Measurements from ENCODE around the gene ECI2.
A peak's percentile ranks its signal among the peaks of the same experiment; 100 is the strongest.
"Not testable (repeated sequence)": the region's sequence is repeated elsewhere in the genome, so short reads cannot be mapped to it uniquely, and the experiment has no call there.

Gene ECI2

DNA sequence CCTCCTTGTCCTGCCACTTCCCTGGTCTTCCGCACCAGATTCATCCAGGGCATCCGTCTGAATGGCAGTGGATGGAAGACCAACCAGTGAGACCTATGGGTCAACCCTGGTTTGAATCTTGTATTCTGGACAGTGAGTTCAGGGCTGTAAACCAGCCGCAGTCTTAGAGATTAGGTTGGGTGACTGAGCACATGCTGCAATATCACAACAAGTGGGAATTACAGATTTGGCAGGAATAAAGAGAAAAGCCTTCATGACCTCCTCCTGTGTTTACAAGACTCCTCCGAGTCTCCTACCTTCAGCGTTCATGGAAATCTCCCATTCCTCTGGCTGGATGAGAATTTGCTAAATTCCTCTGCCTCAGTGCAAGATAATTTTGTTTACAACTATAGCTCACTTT is 9.9 kb downstream of the ECI2 start:
- no peak overlapping the region for H3K27ac ChIP-seq
- no peak for DNase-seq
- TF ChIP-seq, protein P1, sequence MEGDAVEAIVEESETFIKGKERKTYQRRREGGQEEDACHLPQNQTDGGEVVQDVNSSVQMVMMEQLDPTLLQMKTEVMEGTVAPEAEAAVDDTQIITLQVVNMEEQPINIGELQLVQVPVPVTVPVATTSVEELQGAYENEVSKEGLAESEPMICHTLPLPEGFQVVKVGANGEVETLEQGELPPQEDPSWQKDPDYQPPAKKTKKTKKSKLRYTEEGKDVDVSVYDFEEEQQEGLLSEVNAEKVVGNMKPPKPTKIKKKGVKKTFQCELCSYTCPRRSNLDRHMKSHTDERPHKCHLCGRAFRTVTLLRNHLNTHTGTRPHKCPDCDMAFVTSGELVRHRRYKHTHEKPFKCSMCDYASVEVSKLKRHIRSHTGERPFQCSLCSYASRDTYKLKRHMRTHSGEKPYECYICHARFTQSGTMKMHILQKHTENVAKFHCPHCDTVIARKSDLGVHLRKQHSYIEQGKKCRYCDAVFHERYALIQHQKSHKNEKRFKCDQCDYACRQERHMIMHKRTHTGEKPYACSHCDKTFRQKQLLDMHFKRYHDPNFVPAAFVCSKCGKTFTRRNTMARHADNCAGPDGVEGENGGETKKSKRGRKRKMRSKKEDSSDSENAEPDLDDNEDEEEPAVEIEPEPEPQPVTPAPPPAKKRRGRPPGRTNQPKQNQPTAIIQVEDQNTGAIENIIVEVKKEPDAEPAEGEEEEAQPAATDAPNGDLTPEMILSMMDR (IDR thresholded peaks at IDR 0.05) = no peak
- H3K4me1 ChIP-seq = peaks cover 0 to 10% (median 3%) of the 10 kb centered on the region in 4 donors
- H3K4me3 ChIP-seq = no peak overlapping the region
- no peaks in the 10 kb centered on the region for H3K27me3 ChIP-seq
- intact Hi-C loops (cut with DNase I; ENCODE audit: low total_unique reads) = no loop called here
- no peaks in the 10 kb centered on the region for H3K9me3 ChIP-seq
- peaks cover 74 to 100% (median 95%) of the 10 kb centered on the region in 3 donors for H3K36me3 ChIP-seq

DNA sequence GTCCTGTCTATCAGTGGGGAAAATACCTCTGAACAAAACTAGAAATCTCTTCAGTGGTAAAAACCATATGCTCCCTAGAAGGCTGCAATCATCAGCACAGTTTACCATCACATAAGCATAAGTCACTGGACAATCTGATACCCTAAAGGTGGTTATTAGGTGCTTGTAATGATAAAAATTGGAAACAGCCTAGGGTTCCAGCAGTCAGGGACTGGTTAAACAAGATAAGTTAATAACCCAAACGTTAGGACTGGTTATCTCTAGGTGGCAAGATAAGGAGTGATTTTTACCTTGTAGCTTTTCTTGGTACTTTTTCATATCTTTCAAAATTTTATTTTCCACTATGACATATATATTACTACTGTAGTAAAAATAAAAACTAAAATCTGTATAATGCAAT is 11.0 kb downstream of the ECI2 start:
- intact Hi-C loops (cut with DNase I; ENCODE audit: low total_unique reads) = no loop called here
- peaks cover 74 to 100% (median 95%) of the 10 kb centered on the region in 3 donors for H3K36me3 ChIP-seq

DNA sequence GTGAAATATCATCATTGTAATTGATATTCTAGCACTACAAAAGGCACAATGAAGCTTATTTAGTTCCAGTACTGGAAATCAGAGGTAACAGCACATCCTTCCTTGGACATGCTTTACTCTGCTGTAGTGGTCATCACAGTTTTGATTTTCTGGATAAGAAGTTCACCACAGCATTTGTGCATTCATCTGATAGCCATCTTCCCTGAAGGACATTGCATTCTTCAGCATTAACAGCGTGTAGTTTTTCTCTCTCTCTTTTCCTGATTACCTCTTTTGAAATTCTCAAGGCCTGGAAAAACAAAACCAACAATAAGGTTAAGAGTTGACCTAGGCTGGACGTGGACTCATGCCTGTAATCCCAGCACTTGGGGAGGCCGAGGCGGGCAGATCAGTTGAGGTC is 19.6 kb downstream of the ECI2 start:
- Histone ChIP-seq H3K9me3 (peaks cover 0 to 11% (median 10%) of the 10 kb centered on the region in 3 donors), H3K4me1 (no peaks in the 10 kb centered on the region), H3K4me3 (no peak overlapping the region), H3K27me3 (no peaks in the 10 kb centered on the region), H3K27ac (no peak overlapping the region), H3K36me3 (peaks cover 60 to 67% (median 65%) of the 10 kb centered on the region in 3 donors)
- TF ChIP-seq, protein P1 (IDR thresholded peaks at IDR 0.05) = no peak
- no peak for DNase-seq
- intact Hi-C loops (cut with DNase I; ENCODE audit: low total_unique reads) = no loop called here

More for the DNA sequence above, 11.0 kb downstream of the ECI2 start:
- Histone ChIP-seq H3K27ac (no peak overlapping the region), H3K4me1 (peaks cover 0 to 10% (median 3%) of the 10 kb centered on the region in 4 donors), H3K9me3 (no peaks in the 10 kb centered on the region), H3K27me3 (no peaks in the 10 kb centered on the region), H3K4me3 (no peak overlapping the region)
- TF ChIP-seq, protein P1 (IDR thresholded peaks at IDR 0.05) = no peak
- no peak for DNase-seq

DNA sequence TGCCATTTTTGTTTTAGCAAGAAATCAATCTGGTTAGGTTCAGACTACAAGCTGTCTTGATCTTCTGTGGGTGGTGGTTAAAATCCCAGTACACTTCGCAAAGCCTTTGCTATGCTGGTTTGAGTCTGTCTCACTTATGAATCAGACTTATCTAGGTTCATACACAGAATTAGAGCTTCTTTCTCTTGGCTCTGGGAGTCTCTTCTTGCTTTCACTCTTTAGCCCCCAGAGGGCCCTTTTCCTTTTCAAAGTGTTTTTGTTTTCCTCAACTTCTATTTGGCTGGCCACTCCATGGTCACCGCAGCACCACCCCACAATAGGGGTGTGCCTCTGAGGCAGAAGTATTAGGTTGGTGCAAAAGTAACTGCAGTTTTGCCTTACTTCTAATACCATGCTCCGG is 21.3 kb downstream of the ECI2 start:
- no peak overlapping the region for H3K27ac ChIP-seq
- TF ChIP-seq, protein P1 (IDR thresholded peaks at IDR 0.05) = no peak
- H3K4me3 ChIP-seq = no peak overlapping the region
- DNase-seq = no peak
- no peaks in the 10 kb centered on the region for H3K27me3 ChIP-seq
- intact Hi-C loops (cut with DNase I; ENCODE audit: low total_unique reads) = no loop called here
- H3K36me3 ChIP-seq = peaks cover 44 to 51% (median 49%) of the 10 kb centered on the region in 3 donors
- peaks cover 0 to 10% (median 3%) of the 10 kb centered on the region in 4 donors for H3K4me1 ChIP-seq
- H3K9me3 ChIP-seq = peaks cover 0 to 11% (median 10%) of the 10 kb centered on the region in 3 donors

DNA sequence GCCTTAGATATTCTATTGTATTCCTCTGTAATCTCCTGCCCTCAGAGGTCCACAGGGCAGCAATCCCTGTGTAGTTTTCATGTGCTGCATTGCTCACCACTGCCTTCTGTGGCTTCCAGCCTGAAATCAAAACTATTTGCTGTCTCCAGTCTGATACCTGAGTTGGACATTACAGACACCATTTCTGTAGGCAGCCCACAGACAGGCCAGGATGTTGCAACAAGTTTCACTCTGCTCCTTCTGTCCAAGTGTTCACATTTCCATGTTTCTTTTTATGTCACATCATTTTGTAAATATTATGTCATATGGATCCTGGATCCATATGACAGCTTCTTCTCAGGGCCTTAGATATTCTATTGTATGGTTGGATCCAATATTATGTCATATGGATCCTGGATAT is 21.7 kb downstream of the ECI2 start:
- Histone ChIP-seq H3K4me3 (no peak overlapping the region), H3K9me3 (peaks cover 0 to 11% (median 10%) of the 10 kb centered on the region in 3 donors), H3K27me3 (no peaks in the 10 kb centered on the region), H3K27ac (no peak overlapping the region), H3K4me1 (peaks cover 0 to 14% (median 3%) of the 10 kb centered on the region in 4 donors), H3K36me3 (peaks cover 39 to 47% (median 44%) of the 10 kb centered on the region in 3 donors)
- no peak for DNase-seq
- intact Hi-C loops (cut with DNase I; ENCODE audit: low total_unique reads) = no loop called here
- TF ChIP-seq, protein P1 (IDR thresholded peaks at IDR 0.05) = no peak

DNA sequence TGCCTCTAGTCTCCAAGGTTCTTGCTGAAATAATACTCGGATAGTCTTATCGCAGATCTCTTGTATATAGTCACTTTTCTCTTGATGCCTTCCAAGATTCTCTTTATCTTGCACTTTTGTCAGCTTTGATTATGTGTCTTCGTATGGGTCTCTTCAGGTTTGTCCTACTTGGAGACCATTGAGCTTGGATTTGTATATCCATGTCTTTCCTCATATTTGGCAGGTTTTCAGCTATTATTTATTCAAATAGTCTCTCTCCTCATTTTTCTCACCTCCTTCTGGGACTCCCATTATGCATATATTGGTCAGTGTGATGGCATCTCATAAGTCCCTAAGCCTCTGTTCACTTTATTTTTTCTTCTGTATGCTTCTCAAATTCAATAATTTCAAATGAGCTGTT is 23.0 kb downstream of the ECI2 start:
- H3K9me3 ChIP-seq = peaks cover 0 to 11% (median 10%) of the 10 kb centered on the region in 3 donors
- H3K27ac ChIP-seq = no peak overlapping the region
- no peak overlapping the region for H3K4me3 ChIP-seq
- H3K27me3 ChIP-seq = no peaks in the 10 kb centered on the region
- DNase-seq = no peak
- intact Hi-C loops (cut with DNase I; ENCODE audit: low total_unique reads) = no loop called here
- peaks cover 0 to 22% (median 3%) of the 10 kb centered on the region in 4 donors for H3K4me1 ChIP-seq
- TF ChIP-seq, protein P1 (IDR thresholded peaks at IDR 0.05) = no peak
- H3K36me3 ChIP-seq = peaks cover 26 to 34% (median 32%) of the 10 kb centered on the region in 3 donors

DNA sequence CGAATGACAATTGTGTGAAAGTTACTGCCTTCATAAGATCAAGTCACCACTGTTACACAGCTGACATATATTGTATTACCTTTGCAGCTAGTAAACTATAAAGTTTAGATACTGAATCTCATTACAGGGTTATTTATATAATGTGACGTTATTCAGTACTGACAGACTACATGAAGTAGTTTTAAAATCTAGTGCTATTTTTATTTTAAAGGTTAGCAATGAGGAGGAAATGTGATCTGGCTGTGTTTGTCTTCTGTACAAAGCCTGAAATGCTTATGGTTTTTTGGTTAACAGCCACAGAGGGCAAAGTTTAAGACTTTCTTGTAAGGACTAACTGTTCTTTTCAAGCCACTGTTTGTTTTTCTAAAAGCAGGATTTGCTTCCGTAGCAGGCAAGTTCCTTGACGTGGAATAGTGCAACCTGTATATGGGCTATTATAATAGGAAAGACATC is 26.0 kb downstream of the ECI2 start:
- Histone ChIP-seq H3K4me1 (peaks cover 0 to 22% (median 3%) of the 10 kb centered on the region in 4 donors), H3K27ac (peak overlapping the region; percentile 57 to 64), H3K9me3 (peaks cover 0 to 11% (median 10%) of the 10 kb centered on the region in 3 donors)
- H3K36me3 ChIP-seq; H3K4me3 ChIP-seq; DNase-seq; intact Hi-C loops (cut with DNase I; ENCODE audit: low total_unique reads); H3K27me3 ChIP-seq: not testable (repeated sequence)

All from tibial artery (tissue), 4 donors.